Glutamatergic neuron (in vitro differentiated cells): ENCODE measurements around the gene GRIK4. TPM values are rescaled to one million over a fixed set of nuclear protein-coding genes. Genes with fewer than 3 reads are reported as not detected.

Source experiments
- DNase-seq: peaks from one replicate; pipeline ENCODE4 v3.0.0; 2022
- H3K27ac Mint-ChIP-seq: one replicate; pipeline ENCODE4 v1.8.0; 2020; ENCODE audit warnings: mild to moderate bottlenecking, mixed read lengths, inconsistent platforms; ENCODE audit not compliant: unreplicated experiment
- H3K27me3 Mint-ChIP-seq: one replicate; pipeline ENCODE4 v1.8.0; 2020; ENCODE audit warnings: mild to moderate bottlenecking, moderate library complexity, mixed read lengths, inconsistent platforms; ENCODE audit not compliant: unreplicated experiment
- H3K36me3 Mint-ChIP-seq: one replicate; pipeline ENCODE4 v1.8.0; 2020; ENCODE audit warnings: mild to moderate bottlenecking, mixed read lengths, inconsistent platforms; ENCODE audit not compliant: unreplicated experiment
- H3K4me1 Mint-ChIP-seq: one replicate; pipeline ENCODE4 v1.8.0; 2020; ENCODE audit warnings: mild to moderate bottlenecking, low read depth, mixed read lengths, inconsistent platforms; ENCODE audit not compliant: unreplicated experiment
- H3K4me3 Mint-ChIP-seq: one replicate; pipeline ENCODE4 v1.8.0; 2020; ENCODE audit warnings: mild to moderate bottlenecking, mixed read lengths, inconsistent platforms; ENCODE audit not compliant: unreplicated experiment
- H3K9me3 Mint-ChIP-seq: one replicate; pipeline ENCODE4 v1.8.0; 2020; ENCODE audit warnings: mild to moderate bottlenecking, moderate library complexity, mixed read lengths, inconsistent platforms; ENCODE audit not compliant: unreplicated experiment
- CTCF ChIP-seq: fragments of 200-600 bp; sonication (generic); IDR thresholded peaks from one replicate; pipeline ENCODE4 v1.5.0; 2021; ENCODE audit not compliant: partially characterized antibody, unreplicated experiment
- total RNA-seq: library from RNA; stranded (reverse); fragmentation: NEBNext Ultra II Directional; extraction: Animal tissue kit (Norgen Biotek cat#: 25700); gene quantifications from one replicate; pipeline ENCODE4 v1.2.1, GENCODE V29; 2021; ENCODE audit not compliant: unreplicated experiment

The GRIK4 gene
- total RNA-seq, 1 donor from 2014 or later = 3.6 TPM

- TF ChIP-seq CTCF = no peak
- no peaks in the 10 kb centered on the region for H3K36me3 Mint-ChIP-seq
- DNase-seq = no peak
- no peaks in the 10 kb centered on the region for H3K9me3 Mint-ChIP-seq
- peaks cover 7% of the 10 kb centered on the region for H3K27me3 Mint-ChIP-seq
- H3K27ac Mint-ChIP-seq = no peak overlapping the region
- H3K4me3 Mint-ChIP-seq = no peak overlapping the region
- H3K4me1 Mint-ChIP-seq = peaks cover 3% of the 10 kb centered on the region
These were observed 392.6 kb downstream of the GRIK4 start for GRCh38 chr11:120904116-120904515.

- H3K27me3 Mint-ChIP-seq = peaks cover 3% of the 10 kb centered on the region
- DNase-seq = no peak
- no peak for TF ChIP-seq CTCF
- H3K4me3 Mint-ChIP-seq = no peak overlapping the region
- no peaks in the 10 kb centered on the region for H3K4me1 Mint-ChIP-seq
- no peak overlapping the region for H3K27ac Mint-ChIP-seq
- peaks cover 4% of the 10 kb centered on the region for H3K9me3 Mint-ChIP-seq
- peaks cover 6% of the 10 kb centered on the region for H3K36me3 Mint-ChIP-seq
These were observed 395.2 kb downstream of the GRIK4 start for GRCh38 chr11:120906766-120907165.

- Mint-ChIP-seq H3K27me3 (peaks cover 4% of the 10 kb centered on the region), H3K27ac (no peak overlapping the region), H3K36me3 (peaks cover 6% of the 10 kb centered on the region), H3K9me3 (peaks cover 4% of the 10 kb centered on the region), H3K4me3 (no peak overlapping the region), H3K4me1 (no peaks in the 10 kb centered on the region)
- TF ChIP-seq CTCF = no peak
- DNase-seq = no peak
These were observed 396.4 kb downstream of the GRIK4 start for GRCh38 chr11:120907971-120908370.

GRCh38 chr11:120908461-120909181 is 397.1 kb downstream of the GRIK4 start:
- Mint-ChIP-seq H3K27ac (no peak overlapping the region), H3K9me3 (peaks cover 4% of the 10 kb centered on the region), H3K4me1 (no peaks in the 10 kb centered on the region), H3K27me3 (peaks cover 4% of the 10 kb centered on the region), H3K36me3 (peaks cover 6% of the 10 kb centered on the region), H3K4me3 (no peak overlapping the region)
- no peak for TF ChIP-seq CTCF
- no peak for DNase-seq

GRCh38 chr11:120909676-120910416 is 398.3 kb downstream of the GRIK4 start:
- Mint-ChIP-seq H3K4me1 (no peaks in the 10 kb centered on the region), H3K4me3 (no peak overlapping the region), H3K9me3 (peaks cover 4% of the 10 kb centered on the region), H3K27ac (no peak overlapping the region), H3K27me3 (peaks cover 4% of the 10 kb centered on the region), H3K36me3 (peaks cover 6% of the 10 kb centered on the region)
- no peak for TF ChIP-seq CTCF
- no peak for DNase-seq
